Pancreas (tissue), 10 donors: Measurements from ENCODE around the gene VPS4A. TPM values are rescaled to one million over a fixed set of nuclear protein-coding genes. Genes with fewer than 3 reads are reported as not detected.

Experiments used
- ATAC-seq, 4 donors: fragments of 200-7000 bp; cut with Tn5 transposase; one replicate each; pipeline versions ENCODE4 v1.8.0 to v1.9.1; 2020; ENCODE audit warnings: mild to moderate bottlenecking in 4 of 4, moderate library complexity in 4 of 4
- DNase-seq, 6 donors: peaks; one replicate each; pipeline ENCODE4 v3.0.0-alpha.2; 2020
- FAIRE-seq: peaks from 2 replicates; lab custom pipeline; 2012; peaks lifted over from hg19 to GRCh38; lab: Jason Lieb, UNC
- H3K27ac ChIP-seq, 4 donors: fragments of 200-600 bp; sonication (generic); 1 replicate in 3 of 4; 2 replicates in 1 of 4; pipeline versions ENCODE4 v1.5.0 to v1.8.0; 2020
- H3K27me3 ChIP-seq, 4 donors: fragments of 200-600 bp; one replicate each; pipeline ENCODE4 v1.8.0; 2021
- H3K36me3 ChIP-seq, 3 donors: fragments of 200-600 bp; sonication (generic) in 1 of 3; one replicate each; pipeline versions ENCODE4 v1.5.0 to v1.8.0; 2020 to 2021
- H3K4me1 ChIP-seq, 3 donors: fragments of 200-600 bp; one replicate each; pipeline ENCODE4 v1.8.0; 2021
- H3K4me3 ChIP-seq, 4 donors: fragments of 200-600 bp; sonication (generic) in 2 of 4; one replicate each; pipeline versions ENCODE4 v1.5.0 to v1.8.0; 2020 to 2021
- H3K9me3 ChIP-seq, 4 donors: fragments of 200-600 bp; one replicate each; pipeline ENCODE4 v1.8.0; 2021
- WGBS, 2 donors: extraction: QIAGEN DNeasy Blood & Tissue Kit; methylation state at CpG; one replicate each; pipeline ENCODE4 v1.1.7; 2013; 5-methylcytosine and 5-hydroxymethylcytosine counted together
- intact Hi-C, 3 donors: fragments of 100-400 bp; cut with DNase I; formaldehyde crosslinking; loops; one replicate each; pipeline versions ENCODE4 v1.11.1 to v1.14.2; 2022
- polyA plus RNA-seq, 2 donors: library from polyadenylated mRNA; stranded (reverse); fragments of 200-250 nt; gene quantifications; one replicate each; pipeline ENCODE4 v1.2.3, GENCODE V29; 2013
- total RNA-seq, 6 donors: library from RNA; stranded (reverse); fragmentation: NEBNext Ultra II Directional in 4 of 6; extraction: Animal tissue kit (Norgen Biotek cat#: 25700) in 4 of 6; gene quantifications; one replicate each; pipeline versions ENCODE4 v1.2.1 to v1.2.4, GENCODE V29; 2021 to 2023
- TF ChIP-seq, protein P1 (sequence below), 4 donors: fragments of 200-600 bp; sonication (generic) in 3 of 4; IDR thresholded peaks; one replicate each; pipeline versions ENCODE4 v1.5.0 to v1.8.0; 2021; ENCODE audit warnings: antibody characterized with exemption in 4 of 4
- donor health status: healthy with polysubstance abuse.
- donor health status: DM: no; HTN: no; CAD: no; lungs with moderate emphysema.
- donor health status: DM: no; HTN: no; CAD: no.
- donor health status: control.
- donor health status: control.
- donor health status: Bipolar disorder and iron deficiency.
- donor health status: DM: yes; HTN: yes; CAD: no.
- donor health status: DM: no; HTN: no; CAD: no.
- donor health status: DM: no; HTN: no; CAD: no.
- donor health status: DM: yes; HTN: yes; CAD: no.

Gene VPS4A
- total and polyA plus RNA-seq, 8 donors: 15.6 to 34.8 (median 20.5) TPM

DNA sequence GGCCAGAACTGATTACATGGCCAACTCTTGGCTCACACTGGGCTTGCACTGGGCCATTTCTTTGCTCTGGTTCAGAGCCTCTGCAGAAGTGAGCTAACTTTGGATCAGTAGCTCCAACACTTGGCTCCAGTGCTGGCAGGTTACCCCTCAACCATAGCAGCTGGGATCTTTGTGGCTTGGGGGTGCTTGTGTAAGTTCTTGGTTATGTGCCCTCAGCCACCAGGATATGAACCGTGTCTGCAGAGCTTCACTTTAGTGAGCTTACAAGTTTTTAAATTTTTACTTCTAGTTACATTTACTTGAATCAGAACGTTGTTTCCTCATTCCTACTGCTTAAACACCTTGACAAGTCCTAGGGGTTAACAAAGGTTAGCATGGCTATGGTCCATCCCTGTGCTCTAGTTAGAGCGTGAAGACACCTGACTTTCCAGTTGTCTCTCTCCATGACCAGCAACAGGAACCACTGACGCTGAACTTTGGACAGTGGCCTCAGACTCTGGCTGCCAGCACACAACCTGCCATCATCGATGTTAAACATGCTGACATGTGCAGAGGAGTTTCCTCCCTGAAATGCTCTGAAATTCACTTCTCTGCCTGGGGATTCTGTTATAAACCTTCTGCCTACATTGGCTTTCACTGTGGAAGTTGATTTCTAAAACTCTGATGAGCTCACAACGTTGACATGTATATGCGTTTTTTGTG lies 15.2 kb downstream of the VPS4A start:
- intact Hi-C loops: no loop called here
- 20% methylated on average over 7 of the region's 7 CpGs for WGBS, 2 donors
- FAIRE-seq (no peak), DNase-seq (peak in 3 of 6 donors; percentile 32 to 53 (median 34)), ATAC-seq (peak in 2 of 4 donors; percentile 4 to 6)
- Histone ChIP-seq H3K27me3 (no peaks in the 10 kb centered on the region), H3K27ac (no peak overlapping the region), H3K4me1 (peaks cover 9 to 35% (median 32%) of the 10 kb centered on the region in 3 donors), H3K4me3 (no peak overlapping the region), H3K36me3 (peaks cover 0 to 39% (median 27%) of the 10 kb centered on the region in 3 donors), H3K9me3 (no peaks in the 10 kb centered on the region)
- TF ChIP-seq, protein P1, sequence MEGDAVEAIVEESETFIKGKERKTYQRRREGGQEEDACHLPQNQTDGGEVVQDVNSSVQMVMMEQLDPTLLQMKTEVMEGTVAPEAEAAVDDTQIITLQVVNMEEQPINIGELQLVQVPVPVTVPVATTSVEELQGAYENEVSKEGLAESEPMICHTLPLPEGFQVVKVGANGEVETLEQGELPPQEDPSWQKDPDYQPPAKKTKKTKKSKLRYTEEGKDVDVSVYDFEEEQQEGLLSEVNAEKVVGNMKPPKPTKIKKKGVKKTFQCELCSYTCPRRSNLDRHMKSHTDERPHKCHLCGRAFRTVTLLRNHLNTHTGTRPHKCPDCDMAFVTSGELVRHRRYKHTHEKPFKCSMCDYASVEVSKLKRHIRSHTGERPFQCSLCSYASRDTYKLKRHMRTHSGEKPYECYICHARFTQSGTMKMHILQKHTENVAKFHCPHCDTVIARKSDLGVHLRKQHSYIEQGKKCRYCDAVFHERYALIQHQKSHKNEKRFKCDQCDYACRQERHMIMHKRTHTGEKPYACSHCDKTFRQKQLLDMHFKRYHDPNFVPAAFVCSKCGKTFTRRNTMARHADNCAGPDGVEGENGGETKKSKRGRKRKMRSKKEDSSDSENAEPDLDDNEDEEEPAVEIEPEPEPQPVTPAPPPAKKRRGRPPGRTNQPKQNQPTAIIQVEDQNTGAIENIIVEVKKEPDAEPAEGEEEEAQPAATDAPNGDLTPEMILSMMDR (IDR thresholded peaks at IDR 0.05): no peak

DNA sequence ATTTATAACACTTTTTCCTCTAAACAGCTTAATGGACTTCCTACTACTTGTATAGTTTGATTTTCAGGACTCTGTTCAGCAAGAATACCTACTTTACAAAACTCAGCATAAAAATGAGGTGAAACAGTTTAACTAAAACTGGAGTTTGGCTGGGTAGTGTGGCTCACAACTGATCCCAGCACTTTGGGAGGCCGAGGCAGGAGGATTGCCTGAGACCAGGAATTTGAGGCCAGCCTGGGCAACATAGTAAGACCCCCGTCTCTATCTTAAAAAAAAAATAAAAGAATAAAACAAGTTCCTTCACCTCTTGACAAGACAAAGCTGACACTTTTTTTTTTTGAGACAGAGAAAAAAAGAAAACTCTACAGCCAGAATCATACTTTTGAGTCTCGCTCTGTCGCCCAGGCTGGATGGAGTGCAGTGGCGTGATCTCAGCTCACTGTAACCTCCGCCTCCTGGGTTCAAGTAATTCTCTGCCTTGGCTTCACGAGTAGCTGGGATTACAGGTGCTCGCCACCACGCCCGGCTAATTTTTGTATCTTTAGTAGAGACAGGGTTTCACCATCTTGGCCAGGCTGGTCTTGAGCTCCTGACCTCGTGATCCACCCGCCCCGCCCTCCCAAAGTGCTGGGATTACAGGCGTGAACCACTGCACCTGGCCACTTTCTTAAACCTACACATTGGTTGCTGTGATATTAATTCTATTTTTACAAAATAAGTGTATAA lies 16.6 kb downstream of the VPS4A start:
- TF ChIP-seq, protein P1 (IDR thresholded peaks at IDR 0.05): no peak
- 74 to 89% methylated on average over 14 of the region's 14 CpGs for WGBS, 2 donors
- ATAC-seq (no peak), FAIRE-seq (no peak), DNase-seq (peak in 3 of 6 donors; percentile 12 to 31 (median 22))
- intact Hi-C loops: no loop called here
- Histone ChIP-seq H3K27ac (no peak overlapping the region), H3K4me3 (peak overlapping the region in 1 of 4 donors; percentile 6), H3K9me3 (no peaks in the 10 kb centered on the region), H3K36me3 (peaks cover 0 to 37% (median 14%) of the 10 kb centered on the region in 3 donors), H3K27me3 (no peaks in the 10 kb centered on the region), H3K4me1 (peaks cover 9 to 35% (median 32%) of the 10 kb centered on the region in 3 donors)

DNA sequence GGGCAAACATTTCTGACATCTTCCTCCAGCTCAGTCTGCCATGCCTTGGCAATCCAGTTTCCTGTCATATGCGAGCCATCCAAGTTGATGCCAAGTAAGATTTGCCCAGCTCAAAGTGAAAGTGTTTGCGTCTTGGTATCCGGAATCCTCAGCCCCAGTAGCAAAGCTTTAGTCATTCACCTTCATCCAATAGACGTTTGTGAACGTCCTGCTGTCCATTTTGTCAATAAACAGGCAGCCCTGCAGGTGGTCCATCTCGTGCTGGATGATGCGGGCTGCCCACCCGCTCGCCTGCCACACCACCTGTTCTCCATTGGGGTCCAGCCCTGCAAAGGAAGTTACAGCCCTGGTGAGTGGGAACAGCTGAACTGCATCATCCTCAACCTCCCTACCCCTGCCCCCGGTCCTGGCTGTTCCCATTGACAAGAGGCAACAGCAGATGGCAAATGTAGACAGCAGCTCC lies 17.7 kb downstream of the VPS4A start:
- no peak overlapping the region for H3K27ac ChIP-seq
- no peaks in the 10 kb centered on the region for H3K9me3 ChIP-seq
- no peak for FAIRE-seq
- TF ChIP-seq, protein P1 (IDR thresholded peaks at IDR 0.05): no peak
- intact Hi-C loops: no loop called here
- peak overlapping the region in 3 of 4 donors; percentile 98 to 99 (median 98) for H3K4me3 ChIP-seq
- no peak for ATAC-seq
- peaks cover 0 to 37% (median 4%) of the 10 kb centered on the region in 3 donors for H3K36me3 ChIP-seq
- H3K4me1 ChIP-seq: peaks cover 9 to 35% (median 32%) of the 10 kb centered on the region in 3 donors
- WGBS, 2 donors: 41 to 53% methylated on average over 10 of the region's 10 CpGs
- H3K27me3 ChIP-seq: no peaks in the 10 kb centered on the region
- DNase-seq: peak in 4 of 6 donors; percentile 19 to 41 (median 33)

DNA sequence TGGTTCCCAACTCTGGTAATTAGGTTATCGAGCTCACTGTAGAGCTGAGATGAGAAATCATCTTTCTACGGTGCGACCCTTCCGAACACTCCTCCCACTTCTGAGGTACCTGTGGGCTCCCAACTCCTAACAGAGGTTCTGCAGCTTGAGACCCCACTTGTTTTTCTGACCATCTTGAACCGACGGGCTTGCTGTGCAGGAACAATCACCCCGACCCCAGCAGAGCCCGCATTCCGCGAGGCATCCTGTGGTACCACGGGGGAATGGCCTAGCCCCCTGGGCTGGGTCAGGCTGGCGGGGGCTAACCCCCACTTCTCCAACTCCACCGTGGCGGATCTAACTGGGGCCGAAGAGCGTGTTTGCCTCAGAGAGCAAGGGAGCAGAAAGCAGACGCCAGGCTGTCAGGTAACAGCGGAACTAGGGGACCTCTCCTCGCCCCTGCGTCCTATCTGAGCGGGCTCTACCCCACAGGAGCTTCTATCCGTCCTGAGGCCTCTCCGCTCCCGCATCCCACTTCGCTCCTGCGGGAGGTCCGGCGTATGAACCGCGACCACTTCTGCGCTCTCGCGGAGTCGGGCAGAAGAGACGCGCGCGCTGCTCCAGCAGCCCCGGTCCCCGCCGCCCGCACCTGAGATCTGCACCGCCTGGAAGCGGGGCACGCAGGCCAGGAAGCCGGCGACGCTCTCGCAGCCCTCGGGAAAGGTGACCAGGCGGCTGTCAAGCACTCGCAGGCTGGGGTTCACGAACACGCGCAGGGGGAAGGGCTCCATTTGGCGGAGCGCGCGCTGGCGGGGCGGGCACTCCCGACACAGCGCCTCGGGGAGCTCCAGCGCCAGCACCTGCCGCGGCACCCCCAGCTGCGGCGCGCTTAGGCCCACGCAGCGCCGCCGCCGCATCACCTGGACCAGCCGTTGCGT lies 18.5 kb downstream of the VPS4A start:
- no peaks in the 10 kb centered on the region for H3K27me3 ChIP-seq
- H3K4me3 ChIP-seq: peak overlapping the region; percentile 75 to 99 (median 98)
- DNase-seq: peak in 5 of 6 donors; percentile 53 to 86 (median 66)
- WGBS, 2 donors: 3 to 4% methylated on average over 73 to 77 of the region's 77 CpGs
- intact Hi-C loops: no loop called here
- TF ChIP-seq, protein P1 (IDR thresholded peaks at IDR 0.05): no peak
- H3K36me3 ChIP-seq: peaks cover 0 to 37% (median 2%) of the 10 kb centered on the region in 3 donors
- no peak for FAIRE-seq
- peaks cover 9 to 32% (median 30%) of the 10 kb centered on the region in 3 donors for H3K4me1 ChIP-seq
- H3K9me3 ChIP-seq: no peaks in the 10 kb centered on the region
- peak; percentile 52 to 68 (median 54) for ATAC-seq
- peak overlapping the region; percentile 78 to 84 (median 82) for H3K27ac ChIP-seq
